ENCODE data around the gene SMLR1.

Gene SMLR1

DNA sequence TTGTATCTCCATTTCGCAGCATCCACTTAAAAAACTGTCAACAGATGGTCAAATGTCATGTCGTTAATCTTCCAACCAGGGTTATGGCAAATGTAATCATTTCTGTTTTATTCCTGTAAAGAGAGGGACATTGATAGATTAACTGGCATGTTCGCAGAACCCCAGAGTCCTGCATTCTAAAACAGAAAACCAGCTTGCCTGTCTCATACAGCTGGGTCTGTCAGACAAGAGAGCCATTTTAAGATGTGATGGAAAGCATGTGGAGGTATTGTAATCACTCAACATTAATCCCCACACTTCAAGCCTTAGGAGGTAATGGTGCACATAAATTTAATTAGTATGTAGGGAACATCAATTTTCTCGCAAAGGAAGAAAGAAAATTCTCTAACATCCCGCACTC, 4.4 kb downstream of the SMLR1 start:
- H3K27ac ChIP-seq: no peak overlapping the region
- no peak for DNase-seq (ENCODE audit: low read depth, low spot score)
- H3K9ac ChIP-seq (ENCODE audit: insufficient read length): no peak overlapping the region
- H3K4me3 ChIP-seq: no peak overlapping the region
- H3K9me3 ChIP-seq (ENCODE audit: low read depth, low read length): no peaks in the 10 kb centered on the region
- no peak for TF ChIP-seq FOXP2 (optimal IDR thresholded peaks at IDR 0.05; ENCODE audit: control extremely low read depth, extremely low read length, insufficient read depth)
- TF ChIP-seq EZH2 (IDR thresholded peaks at IDR 0.05): no peak
- no peak for TF ChIP-seq POLR2AphosphoS5 (IDR thresholded peaks at IDR 0.05; ENCODE audit: borderline replicate concordance, low read depth, low read length)
- no peaks in the 10 kb centered on the region for H3K36me3 ChIP-seq (ENCODE audit: insufficient read depth, low read length)

GRCh38 chr6:130833569-130833968, 6.4 kb downstream of the SMLR1 start:
- H3K9me3 ChIP-seq (ENCODE audit: low read depth, low read length): no peaks in the 10 kb centered on the region
- H3K36me3 ChIP-seq (ENCODE audit: insufficient read depth, low read length): peaks cover under 1% of the 10 kb centered on the region; the same call in 1 of the 2 replicates
- no peak overlapping the region for H3K4me3 ChIP-seq
- no peak for DNase-seq (ENCODE audit: low read depth, low spot score)
- TF ChIP-seq EZH2 (IDR thresholded peaks at IDR 0.05) (no peak), FOXP2 (optimal IDR thresholded peaks at IDR 0.05; ENCODE audit: control extremely low read depth, extremely low read length, insufficient read depth) (no peak), POLR2AphosphoS5 (IDR thresholded peaks at IDR 0.05; ENCODE audit: borderline replicate concordance, low read depth, low read length) (no peak)
- no peak overlapping the region for H3K9ac ChIP-seq (ENCODE audit: insufficient read length)
- no peak overlapping the region for H3K27ac ChIP-seq

- TF ChIP-seq EZH2 (IDR thresholded peaks at IDR 0.05) (no peak), FOXP2 (optimal IDR thresholded peaks at IDR 0.05; ENCODE audit: control extremely low read depth, extremely low read length, insufficient read depth) (no peak), POLR2AphosphoS5 (IDR thresholded peaks at IDR 0.05; ENCODE audit: borderline replicate concordance, low read depth, low read length) (no peak)
- H3K4me3 ChIP-seq: no peak overlapping the region
- DNase-seq (ENCODE audit: low read depth, low spot score): no peak
- no peak overlapping the region for H3K9ac ChIP-seq (ENCODE audit: insufficient read length)
- H3K27ac ChIP-seq: no peak overlapping the region
- H3K9me3 ChIP-seq (ENCODE audit: low read depth, low read length): no peaks in the 10 kb centered on the region
- H3K36me3 ChIP-seq (ENCODE audit: insufficient read depth, low read length): peaks cover 3% of the 10 kb centered on the region; the same call in 1 of the 2 replicates
Measured at GRCh38 chr6:130834482-130835251, 7.5 kb downstream of the SMLR1 start.

GRCh38 chr6:130836055-130836640, 8.9 kb downstream of the SMLR1 start:
- Histone ChIP-seq H3K9me3 (ENCODE audit: low read depth, low read length) (no peaks in the 10 kb centered on the region), H3K36me3 (ENCODE audit: insufficient read depth, low read length) (peaks cover 8% of the 10 kb centered on the region; the same call in 1 of the 2 replicates), H3K9ac (ENCODE audit: insufficient read length) (no peak overlapping the region), H3K27ac (peak overlapping the region; percentile 83), H3K4me3 (peak overlapping the region; percentile 42)
- no peak for DNase-seq (ENCODE audit: low read depth, low spot score)
- TF ChIP-seq POLR2AphosphoS5 (IDR thresholded peaks at IDR 0.05; ENCODE audit: borderline replicate concordance, low read depth, low read length): no peak
- TF ChIP-seq EZH2 (IDR thresholded peaks at IDR 0.05): no peak
- no peak for TF ChIP-seq FOXP2 (optimal IDR thresholded peaks at IDR 0.05; ENCODE audit: control extremely low read depth, extremely low read length, insufficient read depth)

DNA sequence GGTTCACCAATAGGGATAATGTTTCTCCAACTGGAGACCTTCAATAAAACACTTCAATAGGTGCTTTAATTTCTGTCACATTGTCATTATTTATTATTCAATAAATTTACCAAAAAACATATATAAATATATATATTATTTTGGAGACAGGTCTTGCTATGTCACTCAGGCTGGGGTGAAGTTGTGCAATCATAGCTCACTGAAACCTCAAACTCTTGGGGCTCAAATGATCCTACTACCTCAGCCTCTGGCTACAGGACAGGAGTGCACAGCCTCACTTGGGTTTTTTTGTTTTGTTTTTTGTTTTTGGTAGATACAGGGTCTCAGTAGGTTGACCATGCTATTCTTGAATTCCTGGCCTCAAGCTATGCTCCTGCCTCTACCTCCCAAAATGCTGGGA, 9.9 kb downstream of the SMLR1 start:
- no peak overlapping the region for H3K9ac ChIP-seq (ENCODE audit: insufficient read length)
- DNase-seq (ENCODE audit: low read depth, low spot score): no peak
- H3K4me3 ChIP-seq: no peak overlapping the region
- TF ChIP-seq POLR2AphosphoS5 (IDR thresholded peaks at IDR 0.05; ENCODE audit: borderline replicate concordance, low read depth, low read length) (no peak), EZH2 (IDR thresholded peaks at IDR 0.05) (no peak)
- H3K9me3 ChIP-seq (ENCODE audit: low read depth, low read length): no peaks in the 10 kb centered on the region
- H3K27ac ChIP-seq: peak overlapping the region; percentile 83
- H3K36me3 ChIP-seq (ENCODE audit: insufficient read depth, low read length): peaks cover 8% of the 10 kb centered on the region; the same call in 1 of the 2 replicates

DNA sequence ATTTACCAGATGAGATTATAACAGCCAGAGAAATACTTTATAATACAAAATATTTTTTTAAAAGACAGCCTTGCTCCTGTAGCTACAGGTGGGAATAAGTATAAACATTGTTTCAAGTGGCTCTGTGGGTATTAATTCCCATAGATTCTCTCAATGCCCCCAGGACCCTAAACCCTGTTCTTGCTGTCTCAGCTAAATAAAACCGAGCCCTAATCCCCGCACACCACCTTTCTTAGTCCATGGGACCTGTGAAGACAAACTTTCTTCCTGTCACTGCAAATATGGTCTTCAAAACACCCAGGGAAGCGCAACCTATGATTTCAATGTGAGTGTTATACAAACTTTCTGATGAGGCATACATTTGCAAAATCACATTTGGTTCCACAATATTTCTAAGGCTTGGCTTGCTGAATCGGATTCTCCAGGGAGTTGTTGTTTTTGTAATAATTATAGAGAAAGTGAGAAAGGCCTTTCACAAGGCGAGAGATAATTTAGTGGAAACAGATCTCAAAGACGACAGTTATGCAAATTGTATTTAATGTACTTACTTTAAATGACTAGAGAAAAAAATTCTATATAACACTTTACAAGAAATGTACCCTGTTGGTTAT, 11.1 kb downstream of the SMLR1 start:
- Histone ChIP-seq H3K9ac (ENCODE audit: insufficient read length) (no peak overlapping the region), H3K4me3 (no peak overlapping the region), H3K27ac (peak overlapping the region; percentile 33), H3K9me3 (ENCODE audit: low read depth, low read length) (no peaks in the 10 kb centered on the region), H3K36me3 (ENCODE audit: insufficient read depth, low read length) (peaks cover 8% of the 10 kb centered on the region; the same call in 1 of the 2 replicates)
- no peak for DNase-seq (ENCODE audit: low read depth, low spot score)
- TF ChIP-seq FOXP2 (optimal IDR thresholded peaks at IDR 0.05; ENCODE audit: control extremely low read depth, extremely low read length, insufficient read depth): no peak
- TF ChIP-seq POLR2AphosphoS5 (IDR thresholded peaks at IDR 0.05; ENCODE audit: borderline replicate concordance, low read depth, low read length): no peak
- TF ChIP-seq EZH2 (IDR thresholded peaks at IDR 0.05): no peak

GRCh38 chr6:130838951-130839350, 11.7 kb downstream of the SMLR1 start:
- Histone ChIP-seq H3K9ac (ENCODE audit: insufficient read length) (no peak overlapping the region), H3K27ac (peak overlapping the region; percentile 33), H3K9me3 (ENCODE audit: low read depth, low read length) (no peaks in the 10 kb centered on the region), H3K4me3 (no peak overlapping the region), H3K36me3 (ENCODE audit: insufficient read depth, low read length) (peaks cover 8% of the 10 kb centered on the region; the same call in 1 of the 2 replicates)
- no peak for DNase-seq (ENCODE audit: low read depth, low spot score)
- no peak for TF ChIP-seq EZH2 (IDR thresholded peaks at IDR 0.05)
- TF ChIP-seq FOXP2 (optimal IDR thresholded peaks at IDR 0.05; ENCODE audit: control extremely low read depth, extremely low read length, insufficient read depth): no peak
- TF ChIP-seq POLR2AphosphoS5 (IDR thresholded peaks at IDR 0.05; ENCODE audit: borderline replicate concordance, low read depth, low read length): no peak

DNA sequence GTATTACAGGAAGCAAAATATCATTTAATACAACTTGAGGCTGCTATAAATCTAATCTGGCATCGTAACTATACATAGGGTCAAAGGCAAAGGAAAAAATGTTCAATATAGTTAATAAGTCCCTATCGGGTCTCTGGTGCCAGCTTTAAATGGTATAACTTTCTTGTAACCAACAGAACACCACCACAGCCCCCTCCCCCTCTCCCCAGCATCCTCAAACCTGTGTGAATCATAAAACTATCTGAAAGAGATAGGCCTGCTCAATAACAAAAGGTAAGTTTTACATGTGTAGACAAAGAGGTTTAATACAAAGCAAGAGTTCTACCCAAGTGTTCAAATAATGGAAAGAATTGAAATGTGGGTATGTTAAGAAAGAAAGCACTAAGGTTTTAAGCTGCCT, 12.2 kb downstream of the SMLR1 start:
- Histone ChIP-seq H3K27ac (no peak overlapping the region), H3K9ac (ENCODE audit: insufficient read length) (no peak overlapping the region), H3K9me3 (ENCODE audit: low read depth, low read length) (no peaks in the 10 kb centered on the region), H3K4me3 (no peak overlapping the region), H3K36me3 (ENCODE audit: insufficient read depth, low read length) (peaks cover 8% of the 10 kb centered on the region; the same call in 1 of the 2 replicates)
- no peak for DNase-seq (ENCODE audit: low read depth, low spot score)
- TF ChIP-seq POLR2AphosphoS5 (IDR thresholded peaks at IDR 0.05; ENCODE audit: borderline replicate concordance, low read depth, low read length) (no peak), FOXP2 (optimal IDR thresholded peaks at IDR 0.05; ENCODE audit: control extremely low read depth, extremely low read length, insufficient read depth) (no peak), EZH2 (IDR thresholded peaks at IDR 0.05) (no peak)

All from SK-N-MC (cell line).